Common myeloid progenitor, CD34-positive (primary cell): ENCODE measurements around the gene NKX3-2.

Experiments
- CTCF ChIA-PET: fragments of 350-600 bp; sonication (Branson Sonifier 250); formaldehyde crosslinking; loops from one replicate; lab custom pipeline; 2021; ENCODE audit warnings: antibody characterized with exemption; lab: Charles Lee
- POLR2A ChIA-PET: fragments of 350-600 bp; sonication (Branson Sonifier 250); formaldehyde crosslinking; loops from one replicate; lab custom pipeline; 2021; ENCODE audit warnings: antibody characterized with exemption; lab: Charles Lee
- DNase-seq, 3 donors: peaks; one replicate each; pipeline versions ENCODE4 v3.0.0 to v3.0.0-alpha.2; 2013
- H3K27ac ChIP-seq, 2 experiments: 1 replicate in 1 of 2; 2 replicates in 1 of 2; pipeline ENCODE4 v1.7.0; 2013; ENCODE audit warnings: inconsistent platforms in 2 of 2, low read length in 2 of 2, mild to moderate bottlenecking in 2 of 2, low read depth in 1 of 2, moderate library complexity in 1 of 2; ENCODE audit not compliant: severe bottlenecking in 2 of 2, insufficient read depth in 1 of 2, poor library complexity in 1 of 2
- H3K27me3 ChIP-seq, 5 experiments: replicated peaks in 2 of 5; 1 replicate in 3 of 5; 2 replicates in 2 of 5; pipeline versions ENCODE4 v1.6.1 to v1.7.0; 2013; ENCODE audit warnings: low read length in 4 of 5, mild to moderate bottlenecking in 2 of 5, moderate library complexity in 2 of 5, inconsistent platforms in 1 of 5; ENCODE audit not compliant: insufficient read depth in 5 of 5, control insufficient read depth in 4 of 5
- H3K36me3 ChIP-seq, 4 experiments: 1 replicate in 2 of 4; 2 replicates in 2 of 4; pipeline versions ENCODE4 v1.6.1 to v1.7.0; 2013; ENCODE audit warnings: low read length in 3 of 4, control low read depth in 1 of 4, mild to moderate bottlenecking in 1 of 4; ENCODE audit not compliant: control insufficient read depth in 4 of 4, insufficient read depth in 4 of 4
- H3K4me1 ChIP-seq, 4 experiments: 1 replicate in 3 of 4; 2 replicates in 1 of 4; pipeline versions ENCODE4 v1.6.1 to v1.7.1; 2013; ENCODE audit warnings: low read length in 3 of 4, mild to moderate bottlenecking in 3 of 4, control low read depth in 1 of 4, inconsistent platforms in 1 of 4, moderate library complexity in 1 of 4; ENCODE audit not compliant: control insufficient read depth in 4 of 4, insufficient read depth in 4 of 4; ENCODE audit errors: control extremely low read depth in 1 of 4
- H3K4me3 ChIP-seq, 7 experiments: 1 replicate in 4 of 7; 2 replicates in 3 of 7; pipeline versions ENCODE4 v1.5.1 to v1.7.0; 2013; ENCODE audit warnings: mild to moderate bottlenecking in 7 of 7, low read length in 6 of 7, moderate library complexity in 6 of 7, inconsistent platforms in 2 of 7, low read depth in 2 of 7, control low read depth in 1 of 7; ENCODE audit not compliant: insufficient read depth in 4 of 7, control insufficient read depth in 1 of 7; ENCODE audit errors: extremely low read depth in 1 of 7
- H3K9me3 ChIP-seq, 5 experiments: 1 replicate in 4 of 5; 2 replicates in 1 of 5; pipeline versions ENCODE4 v1.6.1 to v1.7.1; 2013; ENCODE audit warnings: low read length in 4 of 5, mild to moderate bottlenecking in 2 of 5, inconsistent platforms in 1 of 5, low read depth in 1 of 5, moderate library complexity in 1 of 5; ENCODE audit not compliant: control insufficient read depth in 4 of 5, insufficient read depth in 2 of 5; ENCODE audit errors: control extremely low read depth in 1 of 5
- WGBS: methylation state at CpG from one replicate; pipeline ENCODE4 v1.1.5; 2013; ENCODE audit not compliant: insufficient coverage; 5-methylcytosine and 5-hydroxymethylcytosine counted together

Gene NKX3-2

DNA sequence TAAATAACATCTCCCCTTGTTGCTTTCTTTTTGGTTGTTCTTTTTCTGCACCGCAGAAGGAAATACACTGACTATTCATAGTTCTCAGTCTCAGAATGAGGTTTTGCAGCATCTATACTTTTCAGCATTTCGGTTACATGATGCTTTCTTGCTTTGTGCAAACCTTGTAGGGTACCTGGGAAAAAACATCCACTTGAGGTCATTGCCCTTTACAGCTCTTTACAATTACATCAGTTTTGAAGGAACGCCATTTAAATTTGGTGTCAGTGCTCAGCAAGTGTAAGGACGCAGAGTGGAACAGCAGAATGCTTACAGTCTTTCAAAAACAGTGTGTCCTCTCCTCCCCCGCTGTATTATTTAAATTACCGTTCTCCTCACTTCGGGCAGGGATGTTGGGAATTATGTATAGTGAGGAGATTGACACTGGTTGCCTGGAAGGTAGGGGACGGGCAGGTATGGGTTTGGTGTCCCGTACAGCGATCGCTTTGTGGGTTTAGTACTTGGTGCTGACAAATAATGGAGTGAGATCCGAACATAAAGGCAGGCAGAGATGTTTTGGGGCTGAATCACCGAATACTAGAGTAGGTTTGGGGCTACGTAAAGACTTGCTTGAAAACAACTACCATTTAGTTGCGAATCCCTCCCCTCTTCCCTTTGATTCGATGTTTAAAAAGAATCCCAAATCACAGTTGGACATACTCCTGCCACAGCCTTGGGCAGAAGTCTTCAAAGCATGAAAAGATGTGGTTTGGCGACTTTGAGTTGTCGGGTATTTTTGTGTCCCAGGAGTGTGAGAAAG is 2.0 kb upstream of the NKX3-2 start:
- POLR2A ChIA-PET = no interaction called here
- no peak overlapping the region for H3K4me3 ChIP-seq
- WGBS = 6% methylated on average over 10 of the region's 18 CpGs
- no peaks in the 10 kb centered on the region for H3K36me3 ChIP-seq
- H3K27ac ChIP-seq = no peak overlapping the region
- peaks cover 0 to 51% (median 41%) of the 10 kb centered on the region in 4 experiments for H3K4me1 ChIP-seq
- peaks cover 0 to 10% (median 0%) of the 10 kb centered on the region in 5 experiments for H3K9me3 ChIP-seq
- DNase-seq = no peak
- peaks cover 25 to 99% (median 53%) of the 10 kb centered on the region in 5 experiments for H3K27me3 ChIP-seq
- CTCF ChIA-PET = interaction anchor here (1.5 kb wide), 1 partner anchor 24 kb away, joined by 3 read pairs; no protein-coding TSS in a partner anchor

- peak overlapping the region in 2 of 7 experiments; percentile 38 to 70 for H3K4me3 ChIP-seq
- CTCF ChIA-PET = no interaction called here
Measured at GRCh38 chr4:13545394-13545808, 1.1 kb upstream of the NKX3-2 start.

GRCh38 chr4:13544606-13545393 is 492 bp upstream of the NKX3-2 start:
- Histone ChIP-seq H3K27ac (no peak overlapping the region), H3K9me3 (peaks cover 0 to 6% (median 0%) of the 10 kb centered on the region in 5 experiments), H3K4me1 (peaks cover 0 to 55% (median 43%) of the 10 kb centered on the region in 4 experiments), H3K36me3 (no peaks in the 10 kb centered on the region), H3K4me3 (peak overlapping the region in 6 of 7 experiments; percentile 21 to 70 (median 53)), H3K27me3 (peaks cover 21 to 99% (median 62%) of the 10 kb centered on the region in 5 experiments)
- ChIA-PET POLR2A (interaction anchor here (0.6 kb wide), 1 partner anchor 692 kb away, joined by 3 read pairs; no protein-coding TSS in a partner anchor), CTCF (interaction anchor here (1.1 to 2.3 kb wide), 2 partner anchors 11 to 20 kb away, joined by 3 to 17 read pairs; no protein-coding TSS in a partner anchor)
- whole genome bisulfite sequencing = under 1% methylated on average over 40 of the region's 54 CpGs
- DNase-seq = peak in 2 of 3 donors; percentile 59 to 66

More at GRCh38 chr4:13545394-13545808, 1.1 kb upstream of the NKX3-2 start:
- POLR2A ChIA-PET = no interaction called here
- Histone ChIP-seq H3K36me3 (no peaks in the 10 kb centered on the region), H3K27me3 (peaks cover 23 to 99% (median 61%) of the 10 kb centered on the region in 5 experiments), H3K9me3 (peaks cover 0 to 6% (median 0%) of the 10 kb centered on the region in 5 experiments), H3K4me1 (peaks cover 0 to 55% (median 42%) of the 10 kb centered on the region in 4 experiments), H3K27ac (no peak overlapping the region)
- 0% methylated on average over 3 of the region's 8 CpGs for WGBS
- DNase-seq = no peak

DNA sequence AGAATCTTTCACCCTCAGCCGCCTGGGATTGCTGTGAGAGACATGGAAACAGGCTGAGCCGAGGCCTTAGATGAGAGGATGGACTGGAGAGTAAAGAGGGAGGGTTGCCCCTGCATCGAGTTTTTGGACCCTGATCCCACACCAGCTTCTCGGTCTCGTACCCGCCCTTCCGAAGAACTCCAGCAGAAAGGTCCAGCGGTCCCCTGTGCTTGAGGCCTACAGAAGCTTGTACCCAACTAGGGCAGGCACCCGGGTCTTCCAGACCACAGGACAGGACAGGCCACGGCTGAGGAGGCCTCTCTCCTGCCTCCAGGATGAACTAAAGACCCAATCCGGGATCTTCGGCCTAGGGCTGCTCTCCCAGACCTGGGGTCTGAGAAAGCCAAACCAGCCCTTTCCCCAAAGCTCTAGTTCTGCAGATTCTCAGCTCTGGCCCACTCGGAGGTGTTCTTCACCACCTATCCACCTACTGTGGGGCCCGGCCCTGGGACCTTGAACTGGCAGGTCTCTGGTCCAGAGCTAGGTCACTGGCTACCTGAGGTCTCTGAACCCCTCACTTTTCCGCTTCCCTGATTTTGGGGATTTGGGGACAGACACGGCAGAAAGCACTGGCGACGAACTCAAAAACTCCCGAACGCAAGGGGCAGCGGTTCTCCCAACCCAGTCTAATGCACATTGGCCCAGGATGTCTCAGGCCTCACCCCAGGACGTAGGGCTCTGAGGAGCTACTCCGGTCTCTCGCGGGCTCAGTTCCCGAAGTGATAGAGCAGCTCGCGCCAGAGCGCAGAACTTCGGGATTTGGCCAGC is 1.1 kb downstream of the NKX3-2 start:
- H3K27me3 ChIP-seq = peaks cover 15 to 99% (median 64%) of the 10 kb centered on the region in 5 experiments
- WGBS = 8% methylated on average over 29 of the region's 30 CpGs
- peak overlapping the region in 2 of 7 experiments; percentile 45 to 54 for H3K4me3 ChIP-seq
- H3K4me1 ChIP-seq = peaks cover 0 to 52% (median 41%) of the 10 kb centered on the region in 4 experiments
- DNase-seq = no peak
- peaks cover 0 to 2% (median 0%) of the 10 kb centered on the region in 5 experiments for H3K9me3 ChIP-seq
- H3K27ac ChIP-seq = no peak overlapping the region
- ChIA-PET CTCF (interaction anchor here (0.8 to 2.3 kb wide), 4 partner anchors 9 to 56 kb away, joined by 3 to 17 read pairs (median 4); no protein-coding TSS in a partner anchor), POLR2A (no interaction called here)
- no peaks in the 10 kb centered on the region for H3K36me3 ChIP-seq

GRCh38 chr4:13542577-13543031 is 1.7 kb downstream of the NKX3-2 start:
- no peak overlapping the region for H3K27ac ChIP-seq
- 9% methylated on average over 19 of the region's 27 CpGs for WGBS
- ChIA-PET CTCF (interaction anchor here (1.3 to 2.3 kb wide), 2 partner anchors 8 to 12 kb away, joined by 6 to 17 read pairs; no protein-coding TSS in a partner anchor), POLR2A (no interaction called here)
- H3K4me3 ChIP-seq = peak overlapping the region in 2 of 7 experiments; percentile 36 to 52
- peaks cover 14 to 99% (median 65%) of the 10 kb centered on the region in 5 experiments for H3K27me3 ChIP-seq
- no peak for DNase-seq
- H3K9me3 ChIP-seq = peaks cover 0 to 2% (median 0%) of the 10 kb centered on the region in 5 experiments
- H3K36me3 ChIP-seq = no peaks in the 10 kb centered on the region
- H3K4me1 ChIP-seq = peaks cover 0 to 48% (median 39%) of the 10 kb centered on the region in 4 experiments
